ENCODE results near the gene KAZN.

DNA sequence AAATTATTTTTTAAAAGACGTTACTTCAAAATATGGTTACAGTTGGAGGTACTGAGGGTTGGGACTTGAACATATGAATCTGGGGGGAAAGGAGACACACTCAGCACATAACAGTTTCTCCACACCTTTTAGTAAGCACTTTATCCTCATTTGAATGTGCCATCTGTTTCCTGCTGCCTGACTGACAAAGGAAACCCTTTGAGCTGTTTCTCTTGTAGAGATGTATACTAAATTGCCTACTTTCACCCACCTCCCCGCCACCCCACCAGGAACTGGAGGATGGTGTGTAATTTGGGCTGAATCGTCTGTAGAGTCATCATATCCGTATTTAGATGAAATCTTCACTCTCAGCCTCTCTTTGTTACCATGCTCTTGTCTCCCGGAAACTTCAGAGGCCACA is 108.1 kb downstream of the KAZN start:
- TF ChIP-seq, protein P1, sequence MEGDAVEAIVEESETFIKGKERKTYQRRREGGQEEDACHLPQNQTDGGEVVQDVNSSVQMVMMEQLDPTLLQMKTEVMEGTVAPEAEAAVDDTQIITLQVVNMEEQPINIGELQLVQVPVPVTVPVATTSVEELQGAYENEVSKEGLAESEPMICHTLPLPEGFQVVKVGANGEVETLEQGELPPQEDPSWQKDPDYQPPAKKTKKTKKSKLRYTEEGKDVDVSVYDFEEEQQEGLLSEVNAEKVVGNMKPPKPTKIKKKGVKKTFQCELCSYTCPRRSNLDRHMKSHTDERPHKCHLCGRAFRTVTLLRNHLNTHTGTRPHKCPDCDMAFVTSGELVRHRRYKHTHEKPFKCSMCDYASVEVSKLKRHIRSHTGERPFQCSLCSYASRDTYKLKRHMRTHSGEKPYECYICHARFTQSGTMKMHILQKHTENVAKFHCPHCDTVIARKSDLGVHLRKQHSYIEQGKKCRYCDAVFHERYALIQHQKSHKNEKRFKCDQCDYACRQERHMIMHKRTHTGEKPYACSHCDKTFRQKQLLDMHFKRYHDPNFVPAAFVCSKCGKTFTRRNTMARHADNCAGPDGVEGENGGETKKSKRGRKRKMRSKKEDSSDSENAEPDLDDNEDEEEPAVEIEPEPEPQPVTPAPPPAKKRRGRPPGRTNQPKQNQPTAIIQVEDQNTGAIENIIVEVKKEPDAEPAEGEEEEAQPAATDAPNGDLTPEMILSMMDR (IDR thresholded peaks at IDR 0.05; ENCODE audit: poor library complexity): no peak
- no peak for TF ChIP-seq EZH2 (IDR thresholded peaks at IDR 0.05; ENCODE audit: borderline replicate concordance)
